H9 (cell line): Measurements from ENCODE around the gene VTCN1. TPM values are rescaled to one million over a fixed set of nuclear protein-coding genes. Genes with fewer than 3 reads are reported as not detected.

Experiments
- DNase-seq: peaks from one replicate; pipeline ENCODE4 v3.0.0-alpha.2; 2017
- H2AFZ ChIP-seq: one replicate; pipeline ENCODE4 v1.6.1; 2013; ENCODE audit warnings: mild to moderate bottlenecking, low read length, control low read depth, moderate library complexity
- H2AK5ac ChIP-seq: 2 replicates; pipeline ENCODE4 v1.6.1; 2013; ENCODE audit warnings: low read length, control low read depth, mixed read lengths; ENCODE audit not compliant: insufficient read length
- H2BK120ac ChIP-seq: one replicate; pipeline ENCODE4 v1.6.1; 2013; ENCODE audit warnings: low read depth, mild to moderate bottlenecking, low read length, control low read depth, inconsistent platforms; ENCODE audit not compliant: poor library complexity, severe bottlenecking
- H2BK12ac ChIP-seq: 2 replicates; pipeline ENCODE4 v1.6.1; 2013; ENCODE audit warnings: low read length, control low read depth, mixed read lengths, low read depth; ENCODE audit not compliant: insufficient read length
- H2BK15ac ChIP-seq: 2 replicates; pipeline ENCODE4 v1.6.1; 2013; ENCODE audit warnings: low read depth, low read length, control low read depth
- H2BK20ac ChIP-seq: one replicate; pipeline ENCODE4 v1.6.1; 2013; ENCODE audit warnings: low read depth, mild to moderate bottlenecking, low read length, control low read depth, inconsistent platforms; ENCODE audit not compliant: poor library complexity, severe bottlenecking
- H2BK5ac ChIP-seq: 2 replicates; pipeline ENCODE4 v1.6.1; 2013; ENCODE audit warnings: low read length, control low read depth, mixed read lengths; ENCODE audit not compliant: insufficient read length
- H3K14ac ChIP-seq: 2 replicates; pipeline ENCODE4 v1.6.1; 2013; ENCODE audit warnings: low read length, control low read depth; ENCODE audit not compliant: insufficient read depth
- H3K18ac ChIP-seq: 2 replicates; pipeline ENCODE4 v1.6.1; 2013; ENCODE audit warnings: low read depth, mild to moderate bottlenecking, mixed read lengths, low read length, control low read depth; ENCODE audit not compliant: insufficient read length
- H3K23ac ChIP-seq: 2 replicates; pipeline ENCODE4 v1.6.1; 2013; ENCODE audit warnings: low read length, control low read depth, mixed read lengths, low read depth; ENCODE audit not compliant: insufficient read length
- H3K23me2 ChIP-seq: 2 replicates; pipeline ENCODE4 v1.6.1; 2013; ENCODE audit warnings: low read depth, mild to moderate bottlenecking, mixed read lengths, low read length, control low read depth; ENCODE audit not compliant: insufficient read length, poor library complexity, severe bottlenecking
- H3K27ac ChIP-seq: 2 replicates; pipeline ENCODE4 v1.5.1; 2013; ENCODE audit warnings: low read length, control low read depth, mixed read lengths, low read depth; ENCODE audit not compliant: insufficient read length
- H3K27me3 ChIP-seq: 2 replicates; pipeline ENCODE4 v1.6.1; 2013; ENCODE audit warnings: low read length, control low read depth, inconsistent platforms; ENCODE audit not compliant: insufficient read depth
- H3K4ac ChIP-seq: 2 replicates; pipeline ENCODE4 v1.6.1; 2013; ENCODE audit warnings: low read depth, mild to moderate bottlenecking, control low read depth, inconsistent platforms, low read length, moderate library complexity
- H3K4me1 ChIP-seq: 2 replicates; pipeline ENCODE4 v1.6.1; 2013; ENCODE audit warnings: low read length, control low read depth, inconsistent platforms; ENCODE audit not compliant: insufficient read depth
- H3K4me2 ChIP-seq: 2 replicates; pipeline ENCODE4 v1.6.1; 2013; ENCODE audit warnings: low read length, control low read depth, mixed read lengths; ENCODE audit not compliant: insufficient read length, insufficient read depth
- H3K56ac ChIP-seq: 2 replicates; pipeline ENCODE4 v1.6.1; 2013; ENCODE audit warnings: low read depth, mild to moderate bottlenecking, mixed read lengths, low read length, control low read depth; ENCODE audit not compliant: insufficient read length
- H3K79me1 ChIP-seq: 2 replicates; pipeline ENCODE4 v1.6.1; 2013; ENCODE audit warnings: low read depth, mild to moderate bottlenecking, moderate library complexity, low read length, control low read depth, inconsistent platforms; ENCODE audit not compliant: insufficient read depth, poor library complexity, severe bottlenecking
- H3K79me2 ChIP-seq: 2 replicates; pipeline ENCODE4 v1.6.1; 2013; ENCODE audit warnings: low read length, control low read depth, inconsistent platforms; ENCODE audit not compliant: insufficient read depth
- H3K9ac ChIP-seq: 2 replicates; pipeline ENCODE4 v1.6.1; 2013; ENCODE audit warnings: low read length, control low read depth, mixed read lengths; ENCODE audit not compliant: insufficient read length; ENCODE audit errors: extremely low read depth
- H3K9me3 ChIP-seq: one replicate; pipeline ENCODE4 v1.6.1; 2013; ENCODE audit warnings: low read depth, low read length, inconsistent platforms; ENCODE audit not compliant: control insufficient read depth
- H3T11ph ChIP-seq: one replicate; pipeline ENCODE4 v1.6.1; 2013; ENCODE audit warnings: mild to moderate bottlenecking, low read length, control low read depth, inconsistent platforms
- H4K20me1 ChIP-seq: one replicate; pipeline ENCODE4 v1.6.1; 2013; ENCODE audit not compliant: control insufficient read depth, insufficient read length, insufficient read depth
- H4K5ac ChIP-seq: 2 replicates; pipeline ENCODE4 v1.6.1; 2013; ENCODE audit warnings: low read depth, mild to moderate bottlenecking, mixed read lengths, low read length, control low read depth; ENCODE audit not compliant: insufficient read length
- H4K8ac ChIP-seq: replicated peaks from 2 replicates; pipeline ENCODE4 v1.6.1; 2013; ENCODE audit warnings: low read length, control low read depth, mixed read lengths, low read depth; ENCODE audit not compliant: insufficient read length
- H4K91ac ChIP-seq: 2 replicates; pipeline ENCODE4 v1.6.1; 2013; ENCODE audit warnings: low read depth, mild to moderate bottlenecking, moderate library complexity, mixed read lengths, low read length, control low read depth; ENCODE audit not compliant: insufficient read length
- H3K27ac Mint-ChIP-seq, 3 experiments: 2 replicates in 2 of 3; 3 replicates in 1 of 3; pipeline ENCODE4 v1.8.0; 2020 to 2021; ENCODE audit warnings: mixed read lengths in 3 of 3, mild to moderate bottlenecking in 1 of 3, moderate library complexity in 1 of 3
- H3K27me3 Mint-ChIP-seq: 2 replicates; pipeline ENCODE4 v1.8.0; 2021; ENCODE audit warnings: low read depth, mild to moderate bottlenecking, moderate library complexity, mixed read lengths
- H3K36me3 Mint-ChIP-seq, 3 experiments: 2 replicates in 2 of 3; 3 replicates in 1 of 3; pipeline ENCODE4 v1.8.0; 2020 to 2021; ENCODE audit warnings: low read depth in 3 of 3, mixed read lengths in 3 of 3; ENCODE audit not compliant: insufficient read depth in 1 of 3
- H3K4me1 Mint-ChIP-seq, 2 experiments: 2 replicates each; pipeline ENCODE4 v1.8.0; 2020; ENCODE audit warnings: mixed read lengths in 2 of 2
- H3K4me3 Mint-ChIP-seq, 2 experiments: 2 replicates in 1 of 2; 3 replicates in 1 of 2; pipeline ENCODE4 v1.8.0; 2020 to 2021; ENCODE audit warnings: mild to moderate bottlenecking in 2 of 2, mixed read lengths in 2 of 2, moderate library complexity in 1 of 2
- H3K9me3 Mint-ChIP-seq, 2 experiments: 2 replicates in 1 of 2; 3 replicates in 1 of 2; pipeline ENCODE4 v1.8.0; 2020; ENCODE audit warnings: mild to moderate bottlenecking in 2 of 2, mixed read lengths in 2 of 2, moderate library complexity in 1 of 2
- WGBS: extraction: QIAGEN DNeasy Blood & Tissue Kit; methylation state at CpG from one replicate; pipeline ENCODE4 v1.1.7; 2013; ENCODE audit warnings: missing lambda C conversion rate, low lambda C conversion rate, mixed read lengths; ENCODE audit not compliant: insufficient read length; ENCODE audit errors: extremely low coverage; 5-methylcytosine and 5-hydroxymethylcytosine counted together
- total RNA-seq: library from RNA; stranded (reverse); gene quantifications from 2 replicates; pipeline ENCODE4 v1.2.1, GENCODE V29; 2021
- TF ChIP-seq, protein P1 (sequence below): fragments of 200-600 bp; sonication (generic); conservative IDR thresholded peaks from 3 replicates; pipeline ENCODE4 v1.8.0; 2021; ENCODE audit warnings: antibody characterized with exemption, mild to moderate bottlenecking

Gene VTCN1
- total RNA-seq, 1 experiment from 2014 or later, result 0.33 TPM

GRCh38 chr1:117181630-117182041 lies 29.1 kb downstream of the VTCN1 start:
- no peak overlapping the region for H2AFZ ChIP-seq
- H3K9ac ChIP-seq, result no peak overlapping the region
- H4K5ac ChIP-seq, result no peak overlapping the region
- H2BK12ac ChIP-seq, result no peak overlapping the region
- DNase-seq, result no peak
- no peak overlapping the region for H3T11ph ChIP-seq
- H3K4me2 ChIP-seq, result no peak overlapping the region
- Mint-ChIP-seq H3K4me1 (peaks cover 16 to 21% of the 10 kb centered on the region in 2 experiments), H3K9me3 (no peaks in the 10 kb centered on the region), H3K27me3 (no peaks in the 10 kb centered on the region), H3K27ac (peak overlapping the region in 2 of 3 experiments; percentile 24 to 26; a peak in 3 of 7 replicates), H3K36me3 (no peaks in the 10 kb centered on the region), H3K4me3 (no peak overlapping the region)
- H4K8ac ChIP-seq, result no peak overlapping the region
- no peak overlapping the region for H2BK15ac ChIP-seq
- no peak overlapping the region for H3K14ac ChIP-seq
- no peak overlapping the region for H3K23ac ChIP-seq
- H2BK5ac ChIP-seq, result no peak overlapping the region
- H3K56ac ChIP-seq, result no peak overlapping the region
- H4K20me1 ChIP-seq, result no peaks in the 10 kb centered on the region
- H3K79me2 ChIP-seq, result no peaks in the 10 kb centered on the region
- H4K91ac ChIP-seq, result no peak overlapping the region
- H3K4ac ChIP-seq, result no peak overlapping the region
- H3K27me3 ChIP-seq, result no peaks in the 10 kb centered on the region
- WGBS, result no CpG with 5 or more reads among the region's 5 CpGs
- no peak overlapping the region for H2AK5ac ChIP-seq
- TF ChIP-seq, protein P1, sequence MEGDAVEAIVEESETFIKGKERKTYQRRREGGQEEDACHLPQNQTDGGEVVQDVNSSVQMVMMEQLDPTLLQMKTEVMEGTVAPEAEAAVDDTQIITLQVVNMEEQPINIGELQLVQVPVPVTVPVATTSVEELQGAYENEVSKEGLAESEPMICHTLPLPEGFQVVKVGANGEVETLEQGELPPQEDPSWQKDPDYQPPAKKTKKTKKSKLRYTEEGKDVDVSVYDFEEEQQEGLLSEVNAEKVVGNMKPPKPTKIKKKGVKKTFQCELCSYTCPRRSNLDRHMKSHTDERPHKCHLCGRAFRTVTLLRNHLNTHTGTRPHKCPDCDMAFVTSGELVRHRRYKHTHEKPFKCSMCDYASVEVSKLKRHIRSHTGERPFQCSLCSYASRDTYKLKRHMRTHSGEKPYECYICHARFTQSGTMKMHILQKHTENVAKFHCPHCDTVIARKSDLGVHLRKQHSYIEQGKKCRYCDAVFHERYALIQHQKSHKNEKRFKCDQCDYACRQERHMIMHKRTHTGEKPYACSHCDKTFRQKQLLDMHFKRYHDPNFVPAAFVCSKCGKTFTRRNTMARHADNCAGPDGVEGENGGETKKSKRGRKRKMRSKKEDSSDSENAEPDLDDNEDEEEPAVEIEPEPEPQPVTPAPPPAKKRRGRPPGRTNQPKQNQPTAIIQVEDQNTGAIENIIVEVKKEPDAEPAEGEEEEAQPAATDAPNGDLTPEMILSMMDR, result no peak
- no peaks in the 10 kb centered on the region for H3K23me2 ChIP-seq
- H3K18ac ChIP-seq, result no peak overlapping the region
- H3K9me3 ChIP-seq, result no peaks in the 10 kb centered on the region
- H3K27ac ChIP-seq, result no peak overlapping the region
- no peak overlapping the region for H2BK20ac ChIP-seq
- H3K4me1 ChIP-seq, result no peaks in the 10 kb centered on the region; the same call in 1 of the 2 replicates
- H3K79me1 ChIP-seq, result no peaks in the 10 kb centered on the region
- no peak overlapping the region for H2BK120ac ChIP-seq
